ENCODE measurements around the gene DCLK2.
A peak's percentile ranks its signal among the peaks of the same experiment; 100 is the strongest.

The DCLK2 gene

DNA sequence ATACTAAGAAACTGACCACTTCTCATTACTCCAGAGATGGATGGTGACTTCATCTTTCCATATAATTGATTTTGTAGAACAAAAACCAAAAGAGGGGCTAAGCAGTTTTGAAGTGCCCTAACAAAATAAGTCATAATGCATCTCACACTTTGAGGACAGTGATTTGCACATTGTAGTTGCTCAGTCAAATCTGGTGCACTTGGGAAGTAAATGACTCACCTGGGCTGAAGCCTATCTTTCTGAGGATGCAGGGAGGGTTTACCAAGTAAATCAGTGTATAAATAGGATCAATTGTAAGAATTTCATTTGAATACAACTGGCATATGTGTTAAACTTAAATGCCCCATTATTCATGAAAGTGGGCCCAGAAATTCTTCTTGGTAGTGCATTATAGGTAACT, 134.2 kb downstream of the DCLK2 start:
- DNase-seq = no peak

DNA sequence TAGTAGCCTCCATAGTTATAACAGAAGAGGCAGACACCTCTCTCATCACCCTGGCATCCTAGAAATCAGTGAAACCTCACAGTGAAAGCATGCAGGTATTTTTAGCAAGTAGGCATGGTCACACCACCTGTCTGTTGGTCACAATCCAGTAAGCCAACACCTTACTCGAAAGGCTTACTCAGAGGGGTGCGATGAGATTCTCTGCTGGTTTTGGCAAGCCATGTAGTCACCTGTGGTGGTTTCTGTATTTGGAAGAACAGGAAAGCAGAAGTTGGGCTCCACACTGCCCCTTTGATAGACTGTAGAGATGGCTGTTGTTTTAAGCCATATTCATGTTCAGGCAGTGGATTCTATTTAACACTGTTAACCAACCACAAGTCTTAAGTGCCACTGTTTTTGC, 134.7 kb downstream of the DCLK2 start:
- peak; percentile 48 for DNase-seq

DNA sequence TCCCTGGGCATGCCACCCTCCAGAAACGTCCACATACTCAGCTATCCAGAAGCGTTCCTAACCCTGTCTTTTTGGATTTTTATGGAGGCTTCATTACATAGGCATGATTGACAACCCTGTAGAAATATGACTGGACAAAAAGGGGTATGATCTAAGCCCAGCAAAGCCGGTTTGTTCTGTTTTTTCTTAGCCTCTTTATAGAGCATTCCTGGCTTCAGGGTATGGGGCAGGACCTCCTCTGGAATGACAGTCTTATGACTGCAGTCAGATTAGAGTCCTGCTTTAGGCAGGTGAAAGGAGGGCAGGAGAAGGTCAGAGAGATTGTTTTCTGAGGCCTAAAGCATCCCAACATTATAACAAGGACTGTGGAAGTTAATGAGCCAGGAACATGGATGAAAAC, 137.4 kb downstream of the DCLK2 start:
- no peak for DNase-seq

DNA sequence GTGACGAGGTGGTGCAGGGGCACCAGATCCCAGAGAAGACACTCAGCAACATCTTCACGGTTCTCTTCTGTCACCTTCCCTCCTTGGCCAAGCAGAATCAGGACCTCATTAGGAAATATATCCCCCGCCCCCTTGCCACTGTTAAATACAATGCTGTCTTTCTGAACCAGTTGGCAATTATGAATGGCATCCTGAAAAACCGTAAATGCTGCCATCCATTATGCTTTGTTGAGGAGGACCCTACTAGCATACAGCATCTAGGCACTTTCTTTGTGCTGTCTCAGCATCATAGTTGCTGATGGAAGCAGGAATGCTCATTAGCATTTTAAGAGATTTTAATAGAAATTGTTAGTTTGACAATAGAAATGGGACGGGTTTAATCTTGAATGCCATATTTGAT, 138.5 kb downstream of the DCLK2 start:
- no peak for DNase-seq

DNA sequence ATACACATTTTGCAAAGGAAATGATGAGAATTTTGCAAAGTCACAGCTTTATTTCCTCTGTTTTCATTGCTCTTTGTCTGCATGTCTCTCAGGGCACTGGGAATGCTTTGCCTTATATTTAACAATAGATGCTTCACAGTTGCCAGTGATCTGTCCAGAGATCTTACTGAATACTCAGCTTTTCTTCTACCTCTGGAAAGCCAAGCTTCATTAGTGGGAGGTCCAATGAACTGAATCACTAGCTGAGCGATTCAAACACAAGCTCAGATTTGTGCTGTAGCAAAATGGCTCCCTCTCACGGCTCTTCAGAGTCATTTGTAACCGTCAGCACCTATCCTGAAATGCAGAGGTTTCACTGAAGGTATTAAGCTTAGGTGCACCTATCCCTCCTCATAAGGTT, 138.9 kb downstream of the DCLK2 start:
- DNase-seq = peak; percentile 53

DNA sequence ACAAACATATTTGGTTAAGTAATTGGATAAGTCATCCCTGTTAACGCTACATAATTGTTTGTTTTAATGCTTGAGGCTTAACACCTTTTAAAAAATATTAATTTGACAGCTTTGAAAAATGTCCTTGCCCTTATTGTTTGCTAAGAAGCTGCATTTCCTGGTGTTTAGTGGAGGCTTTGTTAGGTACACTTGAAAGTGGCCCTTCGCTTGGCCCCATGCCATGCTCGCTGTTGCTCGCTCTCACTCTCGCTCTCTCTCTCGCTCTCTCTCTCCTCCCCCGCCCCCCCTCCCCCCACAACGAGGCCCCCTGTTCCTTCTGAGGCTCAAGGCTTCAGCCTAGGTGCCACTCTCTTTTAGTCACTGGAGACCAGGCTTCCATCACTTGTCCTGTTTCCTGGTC, 139.6 kb downstream of the DCLK2 start:
- no peak for DNase-seq

DNA sequence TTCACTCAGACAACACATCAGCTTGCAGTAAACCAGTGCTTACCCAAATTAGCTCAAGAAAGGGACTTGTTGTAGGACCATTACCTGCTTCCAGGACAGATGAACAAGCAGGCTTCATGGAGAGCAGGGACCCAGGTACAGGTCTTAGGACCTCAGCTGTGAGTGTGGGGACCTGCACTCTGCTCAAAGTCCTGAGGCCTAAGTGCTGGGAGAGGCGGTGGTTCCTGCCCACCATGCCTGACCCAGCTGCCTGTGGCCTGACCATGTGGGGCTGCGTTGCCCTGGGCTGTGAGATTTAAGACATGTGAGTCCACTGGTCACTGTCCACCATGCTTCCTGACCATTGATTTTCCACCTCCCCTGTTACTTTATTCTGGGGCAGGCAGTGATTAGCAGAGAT, 140.2 kb downstream of the DCLK2 start:
- no peak for DNase-seq

DNA sequence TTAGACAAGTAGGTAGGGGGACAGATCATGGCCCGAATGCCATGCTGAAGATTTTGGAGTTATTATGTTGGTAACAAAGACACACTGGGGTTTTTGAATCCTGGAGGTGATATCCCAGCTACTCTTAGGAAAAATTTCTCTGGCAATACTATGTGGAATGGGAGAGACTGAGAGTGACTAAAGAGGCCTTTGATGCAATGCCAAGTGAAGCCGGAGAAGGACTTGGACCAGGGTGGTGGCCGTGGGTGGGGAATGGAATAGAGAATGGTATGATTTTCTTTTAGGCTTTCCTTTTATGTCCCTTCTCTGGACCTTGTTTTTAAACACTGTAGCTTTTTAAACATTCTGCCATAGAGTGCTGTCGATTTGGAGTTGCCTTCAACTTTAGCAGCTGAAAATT, 141.6 kb downstream of the DCLK2 start:
- DNase-seq = no peak

DNA sequence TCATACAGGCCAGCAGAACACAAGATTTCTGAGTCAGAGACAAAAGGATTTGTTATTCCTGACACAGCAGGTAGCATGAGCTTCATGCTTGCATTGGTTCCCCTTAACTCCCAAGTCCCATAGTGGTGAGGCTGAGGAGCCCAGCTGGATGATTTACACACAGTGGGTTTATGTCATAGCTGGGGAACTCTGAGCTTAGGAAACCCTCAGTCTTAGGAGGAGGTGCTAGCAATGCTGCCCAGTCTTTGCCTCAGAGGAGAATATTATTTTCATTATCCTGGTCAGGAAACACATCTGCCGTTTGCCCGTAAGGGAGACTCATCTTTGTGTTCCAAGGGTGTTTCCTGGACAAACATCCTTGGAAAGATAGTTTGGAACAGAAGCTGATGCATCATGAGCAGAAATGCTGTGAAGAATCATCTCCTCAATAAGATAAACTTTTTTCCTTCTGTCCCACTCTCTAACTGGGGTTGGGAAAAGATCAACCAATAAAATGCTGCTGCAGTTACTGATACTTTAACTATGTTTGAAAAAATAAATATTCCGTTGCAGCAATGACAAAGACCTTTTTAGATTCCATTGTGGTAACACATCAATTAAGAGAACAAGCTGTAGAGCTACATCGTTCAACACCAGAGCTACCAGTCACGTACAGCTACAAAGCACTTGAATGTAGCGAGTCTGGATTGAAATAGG, 146.8 kb downstream of the DCLK2 start:
- DNase-seq = no peak

DNA sequence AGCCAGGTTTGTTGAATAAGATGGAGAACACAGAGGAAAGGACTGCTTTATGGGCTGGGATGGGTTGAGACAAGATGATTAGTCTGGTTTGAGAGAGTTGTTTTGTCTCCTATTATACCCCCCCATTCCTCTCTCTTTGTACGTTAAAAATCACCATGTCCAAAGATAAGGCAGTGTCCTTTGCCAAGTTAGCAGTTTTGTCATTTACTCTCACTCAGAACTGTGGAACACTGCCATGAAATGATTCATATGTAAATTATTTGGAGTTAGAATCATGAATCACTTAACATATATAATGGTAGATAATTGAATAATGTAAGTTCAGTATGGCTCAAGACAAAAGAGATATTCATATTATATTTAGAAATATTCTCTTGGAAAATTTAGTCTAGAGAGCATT, 151.3 kb downstream of the DCLK2 start:
- DNase-seq = no peak

DNA sequence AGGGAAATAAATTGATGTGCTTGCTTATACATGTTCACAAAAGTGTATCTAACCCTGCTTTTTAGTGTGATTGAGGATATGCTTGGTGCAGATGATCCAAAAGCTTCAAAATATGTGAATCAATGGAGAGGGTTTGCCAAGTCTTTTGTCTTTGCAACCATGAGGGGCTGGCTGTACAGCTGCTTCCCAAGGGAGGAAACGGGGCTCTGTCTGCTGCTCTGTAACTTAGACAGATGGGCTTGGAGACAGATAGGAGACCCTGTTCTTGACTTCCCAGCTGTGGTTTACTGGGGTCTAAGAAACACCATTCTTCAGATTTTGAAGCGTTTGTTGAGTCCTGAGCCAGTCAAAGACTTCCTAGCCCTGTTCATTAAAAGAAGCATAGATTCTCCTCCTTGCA, 152.3 kb downstream of the DCLK2 start:
- no peak for DNase-seq

DNA sequence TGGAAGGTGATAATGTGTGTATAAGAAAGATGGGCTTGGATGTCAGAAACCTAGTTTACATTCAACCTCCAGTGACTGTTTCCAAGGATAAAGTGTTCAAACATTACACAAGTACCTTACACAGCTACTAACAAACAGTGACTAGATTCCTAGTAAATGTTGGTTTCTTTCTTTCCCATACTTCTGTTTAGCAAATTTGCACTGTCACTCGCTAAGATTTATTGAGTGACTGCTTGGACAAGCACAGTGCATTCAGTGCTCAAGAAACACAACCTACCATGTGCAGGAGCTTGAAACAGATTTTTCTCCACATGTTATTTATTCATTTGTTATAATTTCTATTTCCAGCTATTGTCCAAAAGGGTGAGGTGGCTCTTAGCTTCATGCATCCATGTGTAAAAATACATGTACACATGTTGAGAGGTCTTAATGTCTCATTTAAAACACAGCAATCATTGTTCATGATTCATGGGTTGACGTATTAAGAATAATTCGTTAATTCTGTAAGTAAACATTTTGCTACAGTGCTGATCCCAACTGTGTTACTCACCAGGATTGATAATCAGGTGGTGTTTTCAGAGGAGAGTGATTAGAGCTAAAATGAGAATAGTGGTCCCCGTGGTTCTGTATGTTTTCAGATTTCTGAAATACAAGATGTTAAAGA, 153.0 kb downstream of the DCLK2 start:
- no peak for DNase-seq

DNA sequence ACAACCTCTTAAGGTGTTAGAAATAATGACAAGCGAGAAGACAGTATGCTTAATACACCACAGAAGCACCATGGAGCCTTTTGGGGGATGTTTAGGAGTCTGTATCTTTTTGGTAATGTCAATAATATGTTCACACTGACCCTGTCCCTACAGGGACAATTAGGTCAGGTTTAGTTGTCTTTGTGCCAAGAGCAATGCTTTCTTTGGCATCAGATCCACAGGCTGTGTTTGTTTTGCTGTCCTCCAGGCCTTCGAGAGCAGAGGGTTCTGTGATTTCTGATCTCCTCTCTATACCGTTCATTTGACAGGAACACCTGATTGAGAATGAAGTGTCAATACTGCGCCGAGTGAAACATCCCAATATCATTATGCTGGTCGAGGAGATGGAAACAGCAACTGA, 153.8 kb downstream of the DCLK2 start:
- DNase-seq = no peak

DNA sequence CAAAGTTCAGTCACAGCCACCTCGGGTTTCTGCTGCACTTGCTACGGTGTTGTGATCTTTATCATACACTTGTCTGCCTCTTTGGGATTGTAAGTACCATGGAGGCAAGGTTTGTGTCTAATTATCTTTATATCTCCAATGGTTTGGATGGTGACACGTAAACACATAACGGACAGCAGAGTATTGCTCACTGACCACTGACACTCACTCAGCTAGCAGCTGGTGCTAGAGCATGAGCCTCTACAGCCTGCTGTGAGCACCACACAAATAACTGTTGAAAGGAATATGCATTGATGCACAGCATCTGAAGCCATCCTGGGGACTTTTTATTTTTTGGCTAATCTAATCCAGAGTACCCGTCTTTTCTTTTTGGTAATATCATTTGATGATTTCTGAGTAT, 156.0 kb downstream of the DCLK2 start:
- DNase-seq = no peak

DNA sequence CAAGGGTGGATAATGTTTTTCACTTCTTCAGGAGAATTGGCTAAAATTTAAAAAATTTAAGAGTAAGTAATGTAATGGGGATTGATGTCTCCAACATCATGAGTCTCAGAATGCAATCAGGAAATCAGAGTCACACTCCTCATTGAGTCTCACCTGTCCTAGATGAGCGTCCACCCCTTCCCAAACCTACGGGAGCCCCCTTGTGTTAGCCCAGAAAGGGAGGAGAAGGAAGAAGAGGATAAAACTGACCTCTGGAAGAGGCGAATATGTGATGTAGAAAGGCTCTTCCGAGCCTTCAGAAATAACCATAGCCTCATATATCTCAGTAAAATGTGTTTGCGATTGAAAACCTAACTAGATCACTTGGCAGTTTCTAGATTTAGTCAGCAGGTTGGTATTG, 157.1 kb downstream of the DCLK2 start:
- no peak for DNase-seq

DNA sequence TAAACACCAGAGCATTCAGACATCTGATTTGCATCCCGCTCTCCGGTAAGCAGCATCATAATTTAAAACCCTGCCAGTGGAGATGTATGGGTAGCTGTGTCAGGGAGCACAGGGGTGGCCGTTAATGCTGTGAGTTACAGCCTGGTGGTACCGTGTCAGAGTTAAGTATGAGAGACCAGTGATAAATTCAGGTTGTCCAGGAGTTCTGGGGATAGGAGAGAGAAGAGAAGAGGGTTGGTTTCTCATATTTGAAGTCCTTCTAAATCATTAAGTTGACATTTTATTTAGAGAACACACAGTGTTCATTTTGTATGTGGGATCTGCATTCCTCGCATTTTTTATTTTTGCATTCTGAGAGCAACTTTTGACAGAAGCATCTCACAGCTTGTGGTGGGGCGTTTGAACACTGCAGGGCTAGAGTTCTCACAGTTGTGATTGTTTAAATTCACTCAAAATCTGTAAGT, 157.6 kb downstream of the DCLK2 start:
- no peak for DNase-seq

DNA sequence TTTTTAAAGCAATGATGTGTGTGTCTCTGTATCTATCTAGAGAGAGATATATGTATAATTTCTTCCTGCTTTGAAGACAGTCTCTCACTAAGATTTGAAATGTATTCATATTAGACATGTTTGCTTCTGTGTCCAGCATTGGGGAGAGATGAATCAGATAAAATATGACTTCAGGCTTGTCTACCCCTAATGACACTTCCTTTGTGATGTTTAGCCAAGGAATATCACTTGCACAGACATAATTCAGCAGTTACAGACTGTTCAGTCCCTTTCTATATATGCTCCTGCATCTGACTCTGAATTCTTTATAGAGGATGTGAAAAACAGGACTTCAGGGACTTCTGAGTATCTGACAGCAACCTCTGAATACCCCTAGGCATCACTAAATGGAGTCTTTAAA, 158.4 kb downstream of the DCLK2 start:
- DNase-seq = no peak

DNA sequence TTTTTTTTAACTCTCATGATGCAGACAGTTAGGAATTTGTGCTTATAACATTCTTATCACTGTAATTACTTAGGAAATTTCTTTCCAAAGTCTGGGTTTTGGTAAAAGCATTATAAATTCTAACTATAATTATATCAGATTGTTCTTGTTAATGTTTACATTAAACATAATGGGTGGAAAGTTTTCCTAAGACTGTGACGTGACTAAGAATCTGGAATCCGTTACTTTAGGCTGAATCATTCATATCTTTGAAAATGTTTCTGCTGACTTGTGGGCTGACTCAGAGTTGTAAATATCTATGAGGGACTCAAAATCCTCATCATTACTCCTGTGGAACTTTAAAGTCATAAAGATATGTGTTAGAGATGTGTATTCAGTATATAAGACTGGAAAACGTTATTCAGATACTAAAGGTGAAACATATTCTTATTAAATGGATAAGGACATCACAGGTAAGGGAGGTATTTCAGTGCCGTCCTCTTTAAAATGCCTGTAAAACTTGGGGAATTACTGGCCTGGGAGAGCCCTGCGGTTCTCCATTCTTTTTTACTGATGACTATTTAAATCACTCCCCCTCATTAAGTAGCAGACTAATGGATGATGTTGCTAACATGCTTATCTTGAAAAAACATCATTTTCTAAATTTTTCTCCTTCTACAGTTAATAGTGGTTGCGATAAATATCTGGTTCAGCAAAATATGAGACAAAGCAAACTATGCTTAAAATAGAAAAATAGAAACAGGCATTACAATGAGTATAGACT, 159.0 kb downstream of the DCLK2 start:
- peak; percentile 27 for DNase-seq

DNA sequence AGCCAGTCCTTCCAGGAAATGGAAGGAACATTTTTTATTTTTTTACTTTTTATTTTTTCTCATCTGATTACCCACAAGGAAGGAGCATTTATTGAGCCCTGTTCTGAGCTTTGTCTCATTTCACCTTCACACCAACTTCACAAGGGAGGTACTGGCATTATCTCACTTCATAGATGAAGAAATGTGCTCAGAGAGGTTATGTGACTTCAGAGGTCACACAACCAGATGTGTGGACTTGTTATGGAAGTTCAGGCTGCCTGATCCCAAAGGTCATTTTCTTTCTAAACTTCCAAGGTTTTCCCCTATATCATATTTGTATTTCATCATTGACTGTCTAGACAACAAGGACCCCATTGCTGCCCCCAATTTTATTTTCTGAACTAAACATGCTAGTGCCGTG, 160.3 kb downstream of the DCLK2 start:
- no peak for DNase-seq

DNA sequence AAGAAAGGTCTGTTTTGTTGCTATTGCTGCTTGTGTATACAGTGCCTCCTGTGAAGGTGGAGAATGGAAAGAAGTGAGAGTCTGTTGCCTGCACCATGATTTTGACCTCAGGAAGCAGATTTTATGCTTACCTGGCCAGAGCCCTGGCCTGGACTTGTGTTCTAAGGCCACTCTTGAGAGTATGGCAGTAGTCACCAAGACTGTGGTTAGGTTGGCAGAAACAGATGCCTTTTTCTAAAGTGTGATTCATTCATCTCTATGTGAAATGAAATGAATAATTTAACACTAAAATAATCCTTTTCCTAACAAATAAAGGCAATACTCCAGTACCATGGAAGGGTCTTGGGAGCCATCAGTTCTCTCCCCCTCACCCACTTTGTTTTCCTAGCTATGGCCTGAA, 161.8 kb downstream of the DCLK2 start:
- no peak for DNase-seq

DNA sequence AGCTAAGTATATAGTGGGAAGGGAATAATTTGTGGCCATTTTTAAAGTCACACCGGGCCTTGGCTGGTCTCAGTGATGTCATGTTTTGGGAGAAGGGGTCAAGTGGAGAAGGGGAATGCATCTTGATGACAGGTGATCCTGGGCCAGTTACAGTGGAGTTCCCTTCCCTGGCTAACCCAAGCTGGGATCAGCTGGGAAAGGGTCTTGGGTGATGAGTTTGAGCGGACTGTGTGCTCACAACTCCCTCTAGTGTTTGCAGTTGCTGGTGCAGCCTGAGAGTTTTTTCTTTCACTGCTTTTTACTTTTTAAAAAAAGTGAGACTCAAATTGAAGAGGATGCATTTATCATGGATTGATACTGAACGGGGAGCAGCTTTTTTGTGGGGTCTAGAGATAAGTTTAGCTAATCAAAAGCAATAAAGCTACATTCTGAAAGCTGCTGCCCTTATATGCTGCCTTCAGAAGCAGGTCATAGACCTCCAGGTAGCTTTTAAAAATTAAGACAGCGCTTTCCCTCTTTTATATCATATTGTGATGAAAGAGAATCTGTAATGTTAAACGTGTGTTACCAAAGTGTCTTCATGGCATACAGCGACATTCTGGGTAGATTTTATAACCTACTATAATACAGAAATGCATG, 164.7 kb downstream of the DCLK2 start:
- peak; percentile 65 for DNase-seq

DNA sequence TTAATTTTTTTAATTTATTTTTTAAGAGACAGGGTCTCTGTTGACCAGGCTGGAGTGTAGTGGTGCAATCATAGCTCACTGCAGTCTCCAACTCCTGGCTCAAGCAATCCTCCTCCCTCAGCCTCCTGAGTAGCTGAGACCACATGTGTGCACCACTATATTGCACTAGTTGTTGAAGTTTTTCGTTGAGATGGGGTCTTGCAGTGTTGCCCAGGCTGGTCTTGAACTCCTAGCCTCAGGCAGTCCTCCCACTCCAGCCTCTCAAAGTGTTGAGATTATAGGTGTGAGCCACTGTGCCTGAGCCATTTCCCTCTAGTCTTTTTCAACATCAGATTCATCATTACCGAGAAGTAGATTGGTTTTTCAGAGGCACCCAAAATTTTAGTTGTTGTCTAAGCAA, 165.7 kb downstream of the DCLK2 start:
- DNase-seq = no peak

DNA sequence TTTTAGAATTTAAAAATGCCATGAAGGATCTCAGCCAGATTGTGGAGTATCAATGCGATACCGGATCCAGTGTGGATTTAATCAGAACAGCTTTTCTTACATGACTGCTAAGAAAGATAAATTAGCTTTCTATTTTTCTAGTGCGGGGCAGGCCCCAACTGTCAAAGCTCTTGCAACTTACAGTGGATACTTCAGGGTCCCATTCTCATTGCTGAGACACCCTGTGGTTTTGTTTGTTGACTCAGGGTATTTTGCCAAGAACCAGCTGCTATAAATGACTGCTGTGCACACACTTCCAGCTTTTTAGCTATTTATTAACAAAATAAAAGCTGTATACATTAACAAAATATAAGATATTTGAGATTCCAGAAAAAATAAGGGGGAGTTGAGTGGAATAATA, 166.4 kb downstream of the DCLK2 start:
- no peak for DNase-seq

DNA sequence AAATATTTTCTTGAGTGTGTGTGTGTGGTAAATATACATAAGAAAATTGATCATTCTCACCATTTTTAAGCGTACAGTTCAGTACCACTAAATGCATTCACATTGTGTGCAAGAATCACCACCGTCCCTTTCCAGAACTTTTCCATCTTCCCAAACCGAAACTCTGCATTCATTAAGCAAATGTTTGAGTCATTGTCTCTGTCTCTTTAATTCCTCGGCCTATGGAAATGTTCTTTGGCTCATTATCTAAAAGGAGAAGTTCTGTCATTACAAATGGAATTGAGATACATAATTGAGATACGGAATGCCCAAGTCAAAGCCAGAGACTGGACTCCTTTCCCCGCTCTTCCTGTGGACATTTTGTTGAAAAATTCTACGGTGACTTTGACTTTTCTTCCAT, 168.9 kb downstream of the DCLK2 start:
- peak; percentile 22 for DNase-seq

Measured in OCI-M1 (cell line).